Measurements from ENCODE around the gene SPECC1.
"Not testable (repeated sequence)": the region's sequence is repeated elsewhere in the genome, so short reads cannot be mapped to it uniquely, and the experiment has no call there.

The SPECC1 gene

GRCh38 chr17:20190605-20191004 is 181.4 kb downstream of the SPECC1 start:
- H4K91ac ChIP-seq (ENCODE audit: low read length) = no peak overlapping the region
- H3K18ac ChIP-seq (ENCODE audit: low read depth in 1 of 2, low read length in 2 of 2) = peak overlapping the region in 1 of 2 experiments; percentile 87
- H2AFZ ChIP-seq (ENCODE audit: low read depth, low read length) = no peak overlapping the region
- no peak overlapping the region for H3K27ac ChIP-seq (ENCODE audit: low read length, poor library complexity, severe bottlenecking)
- H3K36me3 ChIP-seq (ENCODE audit: control insufficient read depth in 1 of 2, insufficient read depth in 2 of 2, low read depth in 1 of 2, low read length in 2 of 2) = no peaks in the 10 kb centered on the region
- peak overlapping the region in 1 of 2 experiments; percentile 67 for H3K23ac ChIP-seq (ENCODE audit: low read length in 2 of 2)
- H3K4me1 ChIP-seq (ENCODE audit: control insufficient read depth, insufficient read depth, low read depth, low read length) = peaks cover 15% of the 10 kb centered on the region
- no peak overlapping the region for H2AK5ac ChIP-seq (ENCODE audit: low read length, severe bottlenecking)
- H2BK120ac ChIP-seq (ENCODE audit: low read depth, low read length) = no peak overlapping the region
- 88% methylated on average over 3 of the region's 3 CpGs for WGBS
- H3K14ac ChIP-seq (ENCODE audit: low read length in 2 of 2) = peak overlapping the region in 1 of 2 experiments; percentile 11
- H3K4ac ChIP-seq (ENCODE audit: low read depth in 1 of 2, low read length in 2 of 2) = peak overlapping the region in 1 of 2 experiments; percentile 86
- H3K4me2 ChIP-seq (ENCODE audit: low read length, poor library complexity, severe bottlenecking) = no peak overlapping the region
- peak overlapping the region; percentile 91 for H4K8ac ChIP-seq (ENCODE audit: low read length)
- peaks cover 30% of the 10 kb centered on the region for H3K79me1 ChIP-seq (replicated peaks; ENCODE audit: low read length, poor library complexity, severe bottlenecking)
- no peak overlapping the region for H3K9ac ChIP-seq (ENCODE audit: low read length)
- no peaks in the 10 kb centered on the region for H3K27me3 ChIP-seq (ENCODE audit: control insufficient read depth in 1 of 2, insufficient read depth in 1 of 2, low read length in 2 of 2)
- no peak for DNase-seq
- H2BK5ac ChIP-seq (ENCODE audit: low read depth, low read length, poor library complexity, severe bottlenecking) = no peak overlapping the region
- peak overlapping the region in 1 of 2 experiments; percentile 94 for H2BK12ac ChIP-seq (ENCODE audit: low read length in 2 of 2)
- H2BK15ac ChIP-seq (ENCODE audit: low read depth, poor library complexity, severe bottlenecking) = no peak overlapping the region
- H3K4me3 ChIP-seq (ENCODE audit: insufficient read depth in 1 of 2, low read depth in 1 of 2, low read length in 2 of 2) = no peak overlapping the region
- H3K9me3 ChIP-seq (ENCODE audit: control insufficient read depth, low read length) = no peaks in the 10 kb centered on the region

- H2AK5ac ChIP-seq (ENCODE audit: low read length, severe bottlenecking) = no peak overlapping the region
- DNase-seq = peak; percentile 88
- H3K14ac ChIP-seq (ENCODE audit: low read length in 2 of 2) = no peak overlapping the region
- H2BK12ac ChIP-seq (ENCODE audit: low read length in 2 of 2) = no peak overlapping the region
- no peak overlapping the region for H3K4me2 ChIP-seq (ENCODE audit: low read length, poor library complexity, severe bottlenecking)
- no peak overlapping the region for H3K27ac ChIP-seq (ENCODE audit: low read length, poor library complexity, severe bottlenecking)
- H3K9ac ChIP-seq (ENCODE audit: low read length) = no peak overlapping the region
- no peak overlapping the region for H3K23ac ChIP-seq (ENCODE audit: low read length in 2 of 2)
- no peak overlapping the region for H4K91ac ChIP-seq (ENCODE audit: low read length)
- no peaks in the 10 kb centered on the region for H3K27me3 ChIP-seq (ENCODE audit: control insufficient read depth in 1 of 2, insufficient read depth in 1 of 2, low read length in 2 of 2)
- H2BK5ac ChIP-seq (ENCODE audit: low read depth, low read length, poor library complexity, severe bottlenecking) = no peak overlapping the region
- peaks cover 15% of the 10 kb centered on the region for H3K4me1 ChIP-seq (ENCODE audit: control insufficient read depth, insufficient read depth, low read depth, low read length)
- H3K79me1 ChIP-seq (replicated peaks; ENCODE audit: low read length, poor library complexity, severe bottlenecking) = peaks cover 29% of the 10 kb centered on the region
- 10% methylated on average over 2 of the region's 3 CpGs for WGBS
- H3K36me3 ChIP-seq (ENCODE audit: control insufficient read depth in 1 of 2, insufficient read depth in 2 of 2, low read depth in 1 of 2, low read length in 2 of 2) = no peaks in the 10 kb centered on the region
- no peak overlapping the region for H2BK120ac ChIP-seq (ENCODE audit: low read depth, low read length)
- H2AFZ ChIP-seq (ENCODE audit: low read depth, low read length) = no peak overlapping the region
- no peak overlapping the region for H3K18ac ChIP-seq (ENCODE audit: low read depth in 1 of 2, low read length in 2 of 2)
- H3K9me3 ChIP-seq (ENCODE audit: control insufficient read depth, low read length) = peaks cover under 1% of the 10 kb centered on the region
- H3K4ac ChIP-seq (ENCODE audit: low read depth in 1 of 2, low read length in 2 of 2) = no peak overlapping the region
- H2BK15ac ChIP-seq (ENCODE audit: low read depth, poor library complexity, severe bottlenecking) = no peak overlapping the region
- no peak overlapping the region for H4K8ac ChIP-seq (ENCODE audit: low read length)
- H3K4me3 ChIP-seq (ENCODE audit: insufficient read depth in 1 of 2, low read depth in 1 of 2, low read length in 2 of 2) = no peak overlapping the region
Measured at GRCh38 chr17:20191056-20191455, 181.9 kb downstream of the SPECC1 start.

- not testable (repeated sequence) for H2AFZ ChIP-seq (ENCODE audit: low read depth, low read length); H2BK5ac ChIP-seq (ENCODE audit: low read depth, low read length, poor library complexity, severe bottlenecking); H4K91ac ChIP-seq (ENCODE audit: low read length); H2BK12ac ChIP-seq (ENCODE audit: low read length in 2 of 2); DNase-seq; H3K4me2 ChIP-seq (ENCODE audit: low read length, poor library complexity, severe bottlenecking); H3K23ac ChIP-seq (ENCODE audit: low read length in 2 of 2); H3K9ac ChIP-seq (ENCODE audit: low read length); H3K4ac ChIP-seq (ENCODE audit: low read depth in 1 of 2, low read length in 2 of 2); H3K4me1 ChIP-seq (ENCODE audit: control insufficient read depth, insufficient read depth, low read depth, low read length); H2BK15ac ChIP-seq (ENCODE audit: low read depth, poor library complexity, severe bottlenecking); H2AK5ac ChIP-seq (ENCODE audit: low read length, severe bottlenecking); H3K27ac ChIP-seq (ENCODE audit: low read length, poor library complexity, severe bottlenecking); H2BK120ac ChIP-seq (ENCODE audit: low read depth, low read length); H3K4me3 ChIP-seq (ENCODE audit: insufficient read depth in 1 of 2, low read depth in 1 of 2, low read length in 2 of 2); H4K8ac ChIP-seq (ENCODE audit: low read length); H3K18ac ChIP-seq (ENCODE audit: low read depth in 1 of 2, low read length in 2 of 2); H3K36me3 ChIP-seq (ENCODE audit: control insufficient read depth in 1 of 2, insufficient read depth in 2 of 2, low read depth in 1 of 2, low read length in 2 of 2); H3K27me3 ChIP-seq (ENCODE audit: control insufficient read depth in 1 of 2, insufficient read depth in 1 of 2, low read length in 2 of 2); H3K14ac ChIP-seq (ENCODE audit: low read length in 2 of 2)
- H3K9me3 ChIP-seq (ENCODE audit: control insufficient read depth, low read length) = peaks cover 15% of the 10 kb centered on the region
- H3K79me1 ChIP-seq (replicated peaks; ENCODE audit: low read length, poor library complexity, severe bottlenecking) = peaks cover 20% of the 10 kb centered on the region
- 98% methylated on average over 3 of the region's 3 CpGs for WGBS
Measured at GRCh38 chr17:20196286-20196685, 187.1 kb downstream of the SPECC1 start.

GRCh38 chr17:20197272-20197926 is 188.2 kb downstream of the SPECC1 start:
- no peak overlapping the region for H4K91ac ChIP-seq (ENCODE audit: low read length)
- no peak overlapping the region for H3K4me3 ChIP-seq (ENCODE audit: insufficient read depth in 1 of 2, low read depth in 1 of 2, low read length in 2 of 2)
- H3K14ac ChIP-seq (ENCODE audit: low read length in 2 of 2) = no peak overlapping the region
- no peak overlapping the region for H2BK12ac ChIP-seq (ENCODE audit: low read length in 2 of 2)
- no peak for DNase-seq
- H2AFZ ChIP-seq (ENCODE audit: low read depth, low read length) = no peak overlapping the region
- no peaks in the 10 kb centered on the region for H3K27me3 ChIP-seq (ENCODE audit: control insufficient read depth in 1 of 2, insufficient read depth in 1 of 2, low read length in 2 of 2)
- no peak overlapping the region for H3K23ac ChIP-seq (ENCODE audit: low read length in 2 of 2)
- H3K4ac ChIP-seq (ENCODE audit: low read depth in 1 of 2, low read length in 2 of 2) = no peak overlapping the region
- H2BK120ac ChIP-seq (ENCODE audit: low read depth, low read length) = no peak overlapping the region
- H2BK5ac ChIP-seq (ENCODE audit: low read depth, low read length, poor library complexity, severe bottlenecking) = no peak overlapping the region
- H3K79me1 ChIP-seq (replicated peaks; ENCODE audit: low read length, poor library complexity, severe bottlenecking) = peaks cover 19% of the 10 kb centered on the region
- H4K8ac ChIP-seq (ENCODE audit: low read length) = no peak overlapping the region
- H3K4me1 ChIP-seq (ENCODE audit: control insufficient read depth, insufficient read depth, low read depth, low read length) = peaks cover 6% of the 10 kb centered on the region
- H3K18ac ChIP-seq (ENCODE audit: low read depth in 1 of 2, low read length in 2 of 2) = no peak overlapping the region
- no peak overlapping the region for H3K9ac ChIP-seq (ENCODE audit: low read length)
- no peak overlapping the region for H2BK15ac ChIP-seq (ENCODE audit: low read depth, poor library complexity, severe bottlenecking)
- H3K27ac ChIP-seq (ENCODE audit: low read length, poor library complexity, severe bottlenecking) = no peak overlapping the region
- WGBS = 98% methylated on average over 4 of the region's 5 CpGs
- H3K9me3 ChIP-seq (ENCODE audit: control insufficient read depth, low read length) = peaks cover 15% of the 10 kb centered on the region
- H3K4me2 ChIP-seq (ENCODE audit: low read length, poor library complexity, severe bottlenecking) = no peak overlapping the region
- no peak overlapping the region for H2AK5ac ChIP-seq (ENCODE audit: low read length, severe bottlenecking)
- no peaks in the 10 kb centered on the region for H3K36me3 ChIP-seq (ENCODE audit: control insufficient read depth in 1 of 2, insufficient read depth in 2 of 2, low read depth in 1 of 2, low read length in 2 of 2)

All from mesenchymal stem cell (in vitro differentiated cells and primary cell).